Colon (tissue), 2 donors: ENCODE data around the gene PNRC2.
"Not testable (repeated sequence)": the region's sequence is repeated elsewhere in the genome, so short reads cannot be mapped to it uniquely, and the experiment has no call there.

Source experiments
- FAIRE-seq: peaks from 2 replicates; lab custom pipeline; 2012; peaks lifted over from hg19 to GRCh38; lab: Jason Lieb, UNC
- donor health status: control.
- donor health status: control.

Gene PNRC2

DNA sequence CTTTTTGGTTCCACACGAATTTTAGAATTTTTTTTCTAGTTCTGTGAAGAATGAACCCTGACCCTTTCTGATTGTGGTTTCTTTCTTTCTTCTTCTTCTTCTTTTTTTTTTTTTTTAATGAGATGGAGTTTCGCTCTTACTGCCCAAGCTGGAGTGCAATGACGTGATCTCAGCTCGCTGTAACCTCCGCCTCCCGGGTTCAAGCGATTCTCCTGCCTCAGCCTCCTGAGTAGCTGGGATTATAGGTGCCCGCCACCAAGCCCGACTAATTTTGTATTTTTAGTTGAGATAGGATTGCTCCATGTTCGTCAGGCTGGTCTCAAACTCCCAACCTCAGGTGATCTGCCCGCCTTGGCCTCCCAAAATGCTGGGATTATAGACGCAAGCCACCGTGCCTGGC lies 32.4 kb downstream of the PNRC2 start:
- FAIRE-seq: not testable (repeated sequence)

DNA sequence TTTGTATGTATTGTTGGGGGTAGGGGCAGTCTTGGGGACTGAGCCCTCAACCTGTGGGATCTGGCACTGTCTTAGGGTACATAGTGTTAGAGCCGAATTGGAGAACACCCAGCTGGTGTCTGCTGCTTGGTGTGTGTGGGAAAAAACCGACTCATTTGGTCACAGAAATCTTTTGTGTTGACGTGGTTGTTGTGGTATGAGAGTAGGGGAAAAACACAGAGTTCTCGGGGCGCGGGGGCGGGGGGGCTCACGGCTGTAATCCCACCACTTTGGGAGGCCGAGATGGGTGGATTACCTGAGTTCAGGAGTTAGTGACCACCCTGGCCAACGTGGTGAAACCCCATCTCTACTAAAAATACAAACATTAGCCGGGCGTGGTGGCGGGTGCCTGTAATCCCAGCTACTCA lies 35.8 kb downstream of the PNRC2 start:
- FAIRE-seq: no peak

DNA sequence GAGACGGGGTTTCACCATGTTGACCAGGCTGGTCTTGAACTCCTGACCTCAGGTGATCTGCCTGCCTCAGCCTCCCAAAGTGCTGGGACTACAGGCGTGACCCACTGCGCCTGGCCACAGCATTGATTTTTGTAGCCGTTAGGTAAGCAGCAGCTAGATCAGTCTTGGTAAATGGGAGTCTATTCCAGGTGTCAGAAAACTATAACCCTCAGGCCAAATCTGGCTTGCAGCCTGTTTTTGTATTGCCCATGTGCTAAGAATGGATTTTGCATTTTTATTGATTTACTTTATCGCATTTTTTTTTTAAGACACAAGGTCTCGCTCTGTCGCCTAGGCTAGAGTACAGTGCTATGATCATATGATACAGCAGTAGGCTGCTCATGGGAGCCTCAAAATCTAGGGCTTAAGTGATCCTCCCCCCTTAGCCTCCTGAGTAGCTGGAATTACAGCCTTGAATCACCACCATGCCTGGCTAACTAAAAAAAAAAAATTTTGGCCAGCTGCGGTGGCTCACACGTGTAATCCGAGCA lies 37.1 kb downstream of the PNRC2 start:
- FAIRE-seq: no peak

DNA sequence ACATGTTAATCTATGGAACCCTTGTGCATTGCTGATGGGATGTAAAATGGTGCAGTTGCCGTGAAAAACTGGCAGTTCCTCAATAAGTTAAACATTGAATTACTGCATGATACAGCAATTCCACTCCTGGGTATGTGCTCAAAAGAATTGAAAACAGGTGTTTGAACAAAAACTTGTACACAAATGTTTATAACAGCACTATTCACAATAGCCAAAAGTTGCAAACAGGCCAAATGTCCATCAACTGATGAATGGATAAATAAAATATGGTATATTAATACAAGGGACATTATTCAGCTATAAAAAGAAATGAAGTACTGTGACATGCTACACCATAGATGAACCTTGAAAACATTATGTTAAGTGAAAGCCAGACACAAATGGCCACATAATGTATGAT lies 38.2 kb downstream of the PNRC2 start:
- FAIRE-seq: no peak

DNA sequence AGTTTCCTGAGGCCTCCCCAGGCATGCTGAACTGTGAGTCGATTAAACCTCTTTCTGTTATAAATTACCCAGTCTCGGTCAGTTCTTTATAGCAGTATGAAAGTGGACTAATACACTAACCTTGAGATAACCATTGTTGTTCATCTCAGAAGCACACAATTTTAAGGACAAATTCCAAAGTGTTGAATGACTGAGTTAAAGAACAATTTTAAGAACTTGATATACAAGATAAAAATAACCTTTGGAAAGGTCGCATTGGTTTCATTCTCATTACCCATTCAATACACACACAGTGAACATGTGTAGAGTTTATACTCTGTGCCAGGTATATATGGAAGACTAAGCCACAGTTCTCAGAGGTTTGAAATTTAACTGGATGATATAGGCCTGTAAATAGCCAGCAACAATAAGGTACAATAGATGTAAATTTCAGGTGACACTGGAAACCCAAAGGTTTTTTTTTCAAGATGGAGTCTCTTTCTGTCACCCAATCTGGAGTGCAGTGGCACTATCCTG lies 39.6 kb downstream of the PNRC2 start:
- FAIRE-seq: no peak

DNA sequence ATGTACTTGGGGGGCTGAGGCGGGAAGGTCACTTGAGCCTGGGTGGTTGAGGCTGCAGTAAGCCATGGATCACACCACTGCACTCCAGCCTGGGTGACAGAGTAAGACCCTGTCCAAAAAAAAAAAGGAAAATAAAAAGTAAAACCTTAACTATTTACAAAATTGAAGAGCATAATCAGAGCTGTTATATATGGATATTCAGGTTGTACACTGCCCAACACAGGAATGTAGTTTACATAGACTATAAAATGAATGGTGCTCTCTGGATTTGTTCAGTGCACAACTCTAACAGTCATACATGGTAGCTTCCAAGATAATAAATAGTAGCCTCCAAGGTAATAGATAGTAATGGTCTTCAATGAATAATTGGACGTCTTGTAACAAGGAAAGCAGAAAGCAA lies 43.1 kb downstream of the PNRC2 start:
- FAIRE-seq: no peak

DNA sequence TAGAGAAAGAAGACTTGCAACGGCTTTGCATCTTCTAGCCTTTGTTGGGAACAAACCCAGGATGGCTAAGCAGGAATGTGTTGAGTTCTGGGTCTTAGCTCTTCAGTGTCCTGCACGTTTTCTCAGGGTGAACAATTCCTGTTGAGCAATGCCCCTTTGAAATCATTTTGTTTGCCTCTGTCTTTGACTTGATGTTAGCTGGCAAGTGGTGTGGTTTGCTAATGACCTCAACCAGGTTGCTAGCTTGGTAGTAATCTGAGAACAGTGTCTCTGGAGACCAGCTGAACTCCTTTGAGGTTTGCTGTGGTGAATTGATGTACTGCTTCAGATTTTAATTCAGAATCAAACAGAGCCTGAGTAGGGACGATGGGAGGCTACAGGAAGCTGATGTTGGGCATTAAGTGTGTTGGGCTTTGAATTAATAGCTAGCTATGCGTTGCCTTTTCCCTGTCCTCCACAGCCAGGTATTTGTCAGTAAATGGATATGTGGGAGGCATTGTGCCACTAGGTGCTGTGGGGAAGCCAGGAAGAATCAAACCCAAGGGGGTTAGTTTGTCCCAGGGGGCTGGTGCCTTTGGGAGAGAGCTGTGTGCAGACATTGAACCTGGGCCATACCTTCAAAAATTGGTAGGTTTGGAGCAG lies 43.8 kb downstream of the PNRC2 start:
- FAIRE-seq: no peak

DNA sequence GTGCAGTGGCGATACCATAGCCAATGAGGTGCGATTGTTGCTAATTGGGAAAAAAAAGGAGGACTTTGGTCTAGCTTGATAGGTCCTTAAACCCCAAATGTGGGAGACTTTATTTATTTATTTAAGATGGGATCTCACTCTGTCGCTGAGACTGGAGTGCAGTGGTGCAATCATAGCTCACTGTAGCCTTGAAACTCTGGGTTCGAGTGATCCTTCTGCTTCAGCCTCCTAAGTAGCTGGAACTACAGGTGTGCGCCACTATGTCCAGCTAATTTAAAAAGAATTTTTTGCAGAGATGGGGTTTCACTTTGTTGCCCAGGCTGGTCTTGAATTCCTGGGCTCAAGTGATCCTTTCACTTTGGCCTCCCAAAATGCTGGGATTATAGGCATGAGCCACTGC lies 44.5 kb downstream of the PNRC2 start:
- FAIRE-seq: no peak

DNA sequence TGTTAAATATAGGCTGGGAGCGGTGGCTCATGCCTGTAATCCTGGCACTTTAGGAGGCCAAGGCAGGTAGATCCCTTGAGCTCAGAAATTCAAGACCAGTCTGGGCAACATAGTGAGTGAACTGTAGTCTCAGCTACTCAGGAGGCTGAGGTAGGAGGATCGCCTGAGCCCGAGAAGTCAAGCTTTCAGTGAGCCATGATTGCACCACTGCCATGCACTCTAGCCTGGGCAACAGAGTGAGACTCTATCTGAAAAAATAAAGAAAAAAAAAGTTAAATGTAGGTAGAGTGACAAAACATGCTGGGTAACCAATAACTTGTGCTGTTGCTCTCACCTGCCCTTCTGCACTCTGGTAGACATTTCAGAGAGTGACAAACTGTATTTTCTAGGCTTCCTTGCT lies 45.5 kb downstream of the PNRC2 start:
- no peak for FAIRE-seq

DNA sequence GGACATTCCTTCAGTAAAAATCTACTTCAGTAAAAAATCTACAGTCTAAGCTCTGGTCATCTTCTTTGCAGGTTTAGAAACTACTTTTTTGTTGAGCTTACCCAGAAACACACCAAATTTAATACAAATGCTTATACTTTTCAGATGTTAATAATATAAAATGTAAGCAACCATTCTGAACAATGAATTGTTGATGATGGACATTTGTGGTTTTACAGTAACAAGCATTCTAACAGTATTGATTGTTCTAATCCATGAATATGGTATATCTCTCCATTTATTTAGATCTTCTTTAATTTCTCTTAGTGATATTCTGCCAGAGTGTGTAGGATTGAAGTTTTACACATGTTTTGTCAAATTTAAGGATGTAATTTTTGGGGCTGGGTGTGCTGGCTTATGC lies 47.5 kb downstream of the PNRC2 start:
- no peak for FAIRE-seq

DNA sequence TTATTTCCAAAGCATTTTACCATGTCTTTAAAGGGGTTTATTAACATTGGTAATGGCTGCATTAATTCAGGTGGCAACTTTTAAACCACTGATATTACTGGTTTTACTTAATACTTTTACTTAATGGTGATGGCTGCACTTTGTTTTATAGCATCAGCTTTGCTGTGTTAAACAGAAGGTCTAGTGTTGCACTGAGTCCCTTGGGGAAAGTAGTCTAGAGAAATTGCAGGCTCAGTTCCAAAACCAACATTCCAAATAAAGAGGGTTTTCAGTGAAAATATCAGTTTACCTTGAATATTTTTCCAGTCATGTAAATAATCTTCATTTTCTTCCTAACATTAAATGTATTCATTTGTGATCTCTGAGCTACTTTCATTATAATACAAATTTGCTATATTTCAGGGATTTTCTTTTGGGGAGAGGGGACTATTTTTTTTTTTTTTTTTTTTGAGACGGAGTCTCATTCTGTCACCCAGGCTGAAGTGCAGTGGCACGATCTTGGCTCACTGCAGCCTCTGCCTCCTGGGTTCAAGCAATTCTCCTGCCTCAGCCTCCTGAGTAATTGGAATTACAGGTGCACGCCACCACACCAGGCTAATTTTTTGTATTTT lies 49.1 kb downstream of the PNRC2 start:
- not testable (repeated sequence) for FAIRE-seq

DNA sequence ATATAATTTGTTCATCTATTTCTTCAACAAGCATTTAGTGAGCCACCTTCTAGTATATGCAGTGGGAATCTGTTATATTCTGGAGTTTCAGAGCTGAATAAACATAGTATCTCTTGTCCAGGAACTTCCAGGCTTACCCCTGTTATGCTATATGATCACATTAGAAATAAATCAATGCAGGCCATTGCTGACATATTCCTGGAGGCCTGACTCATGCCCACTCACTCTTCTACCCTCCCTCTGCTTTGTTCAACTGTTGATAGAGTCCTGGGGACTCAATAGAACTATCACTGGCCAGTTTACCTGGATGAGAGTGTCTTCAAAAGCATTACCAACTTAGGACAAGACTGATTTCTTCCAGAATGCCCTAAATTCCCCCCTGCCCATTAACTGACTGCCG lies 49.8 kb downstream of the PNRC2 start:
- FAIRE-seq: no peak

DNA sequence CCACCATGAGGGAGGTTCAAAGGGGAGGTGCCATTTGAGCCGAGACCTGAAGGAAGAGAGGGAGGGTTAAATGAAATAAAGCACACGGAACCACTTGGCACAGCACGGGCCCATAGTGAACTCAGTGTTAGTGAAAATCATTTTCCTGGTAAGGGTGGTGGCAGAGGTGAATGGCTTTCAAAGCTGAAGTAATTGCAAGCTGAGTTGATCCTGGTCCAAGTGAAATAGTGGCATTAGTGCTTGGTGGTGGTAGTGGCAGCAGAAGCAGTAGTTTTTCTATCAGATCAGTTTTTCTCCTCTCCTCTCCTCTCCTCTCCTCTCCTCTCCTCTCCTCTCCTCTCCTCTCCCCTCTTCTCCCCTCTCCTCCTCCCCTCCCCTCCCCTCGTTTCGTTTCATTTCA lies 51.0 kb downstream of the PNRC2 start:
- FAIRE-seq: no peak

DNA sequence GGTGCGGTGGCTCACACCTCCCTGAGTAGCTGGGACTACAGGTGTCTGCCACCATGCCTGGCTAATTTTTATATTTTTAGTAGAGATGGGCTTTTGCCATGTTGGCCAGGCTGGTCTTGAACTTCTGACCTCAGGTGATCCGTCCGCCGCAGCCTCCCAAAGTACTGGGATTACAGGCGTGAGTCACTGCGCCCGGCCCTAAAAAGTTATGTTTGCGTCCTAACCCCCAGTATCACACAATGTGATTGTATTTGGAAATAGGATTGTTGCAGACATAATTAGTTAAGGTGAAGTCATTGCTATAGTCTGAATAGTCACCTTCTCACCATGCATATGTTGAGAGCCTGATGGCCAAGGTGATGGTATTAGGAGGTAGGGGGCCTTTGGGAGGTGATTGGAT lies 53.2 kb downstream of the PNRC2 start:
- not testable (repeated sequence) for FAIRE-seq
